ENCODE results near the gene AREL1.

AREL1 gene

DNA sequence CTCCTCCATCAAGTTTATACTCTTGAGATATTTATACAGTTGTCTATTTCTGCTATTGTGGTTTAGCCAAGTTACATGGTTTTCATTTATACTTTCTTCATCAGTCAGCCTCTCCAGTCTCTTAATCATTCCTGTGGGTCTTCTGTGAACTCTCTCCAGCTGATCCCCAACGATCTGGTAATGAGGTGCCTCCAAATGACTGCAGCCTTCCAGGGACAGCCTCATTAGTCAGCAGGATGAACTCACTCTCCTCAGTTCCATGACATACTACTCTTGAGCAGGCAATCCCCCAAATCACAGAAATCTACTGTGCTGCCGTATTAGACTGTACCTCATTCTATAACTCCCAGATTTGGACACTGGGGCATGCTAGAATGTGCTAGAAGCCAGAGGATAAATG, 15.3 kb downstream of the AREL1 start:
- WGBS, result 94% methylated on average over 2 of the region's 2 CpGs
- Histone ChIP-seq H3K36me3 (ENCODE audit: insufficient read depth, low read length) (0 out of 2 replicates have a peak, but pooled peaks cover 8% of the 10 kb centered on the region), H3K27me3 (ENCODE audit: insufficient read depth, low read length) (no peaks in the 10 kb centered on the region), H3K27ac (ENCODE audit: low read depth, low read length) (no peak overlapping the region), H3K4me1 (ENCODE audit: insufficient read depth, low read length) (no peaks in the 10 kb centered on the region), H3K9me3 (ENCODE audit: insufficient read depth, low read depth, low read length) (0 out of 2 replicates have a peak, but pooled peaks cover 4% of the 10 kb centered on the region), H3K4me3 (ENCODE audit: low read length) (no peak overlapping the region), H3K9ac (ENCODE audit: low read depth, low read length) (no peak overlapping the region)

DNA sequence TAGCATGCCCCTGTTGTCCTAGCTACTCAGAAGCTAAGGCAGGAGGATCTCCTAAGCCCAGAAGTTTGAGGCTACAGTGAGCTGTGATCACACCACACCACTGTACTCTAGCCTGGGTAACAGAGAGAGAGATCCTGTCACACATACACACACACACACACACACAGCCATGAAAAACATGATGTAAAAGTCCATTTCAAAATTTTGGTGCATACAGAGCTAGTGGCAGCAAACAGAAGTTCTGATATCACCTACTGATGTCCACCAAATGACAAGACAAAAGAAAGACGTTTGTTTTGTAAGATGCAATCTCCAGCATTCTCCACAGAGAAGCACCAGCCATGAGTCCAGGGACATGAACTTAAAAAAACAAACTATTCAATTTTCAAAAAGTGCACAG, 15.9 kb downstream of the AREL1 start:
- no peak overlapping the region for H3K27ac ChIP-seq (ENCODE audit: low read depth, low read length)
- H3K9me3 ChIP-seq (ENCODE audit: insufficient read depth, low read depth, low read length), result no peaks in the 10 kb centered on the region
- no peaks in the 10 kb centered on the region for H3K4me1 ChIP-seq (ENCODE audit: insufficient read depth, low read length)
- H3K27me3 ChIP-seq (ENCODE audit: insufficient read depth, low read length), result no peaks in the 10 kb centered on the region
- H3K36me3 ChIP-seq (ENCODE audit: insufficient read depth, low read length), result peaks cover 10% of the 10 kb centered on the region
- H3K9ac ChIP-seq (ENCODE audit: low read depth, low read length), result no peak overlapping the region
- 93% methylated on average over 1 of the region's 1 CpG for WGBS
- H3K4me3 ChIP-seq (ENCODE audit: low read length), result no peak overlapping the region

DNA sequence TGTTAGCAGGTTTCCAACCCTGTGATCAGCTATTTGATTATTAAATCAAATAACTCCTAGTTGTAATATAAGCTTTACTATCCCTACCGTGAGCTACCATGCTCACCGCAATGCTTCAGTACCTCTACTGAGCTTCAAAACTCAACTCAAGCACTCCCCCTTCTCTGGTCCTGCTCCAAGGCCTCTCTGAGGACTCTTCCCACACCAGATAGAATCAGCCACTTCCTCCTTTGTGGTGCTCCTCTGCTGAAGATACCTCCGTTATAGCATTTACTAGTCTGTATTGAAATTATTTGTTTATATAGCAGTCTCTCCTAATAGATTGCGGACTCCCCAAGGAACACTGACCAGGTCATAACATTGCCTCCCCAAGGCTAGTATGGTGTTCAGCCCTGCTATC, 17.5 kb downstream of the AREL1 start:
- peaks cover 26% of the 10 kb centered on the region for H3K36me3 ChIP-seq (ENCODE audit: insufficient read depth, low read length)
- no peak overlapping the region for H3K9ac ChIP-seq (ENCODE audit: low read depth, low read length)
- H3K4me1 ChIP-seq (ENCODE audit: insufficient read depth, low read length), result no peaks in the 10 kb centered on the region
- H3K27ac ChIP-seq (ENCODE audit: low read depth, low read length), result no peak overlapping the region
- no peaks in the 10 kb centered on the region for H3K9me3 ChIP-seq (ENCODE audit: insufficient read depth, low read depth, low read length)
- WGBS, result 93% methylated on average over 3 of the region's 4 CpGs
- no peak overlapping the region for H3K4me3 ChIP-seq (ENCODE audit: low read length)
- H3K27me3 ChIP-seq (ENCODE audit: insufficient read depth, low read length), result no peaks in the 10 kb centered on the region

DNA sequence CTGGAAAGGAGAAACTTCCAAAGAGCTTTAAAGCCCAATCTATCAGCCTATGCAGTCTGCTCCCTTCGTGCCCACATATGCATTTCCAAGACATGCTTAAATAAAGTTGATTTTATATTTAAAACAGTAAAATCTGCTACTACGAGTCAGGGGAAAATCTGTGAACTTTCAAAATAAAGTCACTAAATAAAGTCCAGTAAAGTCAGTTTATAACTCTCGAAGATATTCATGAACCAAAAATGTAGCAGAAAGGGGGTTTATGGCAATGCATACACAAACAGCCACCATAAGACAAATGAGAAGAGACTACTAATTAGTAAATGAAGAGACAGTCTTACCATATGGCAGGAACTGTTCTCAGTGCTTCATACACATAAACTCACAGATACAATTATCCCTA, 19.7 kb downstream of the AREL1 start:
- Histone ChIP-seq H3K36me3 (ENCODE audit: insufficient read depth, low read length) (peaks cover 42% of the 10 kb centered on the region), H3K9ac (ENCODE audit: low read depth, low read length) (no peak overlapping the region), H3K9me3 (ENCODE audit: insufficient read depth, low read depth, low read length) (no peaks in the 10 kb centered on the region), H3K27ac (ENCODE audit: low read depth, low read length) (no peak overlapping the region), H3K4me1 (ENCODE audit: insufficient read depth, low read length) (no peaks in the 10 kb centered on the region), H3K27me3 (ENCODE audit: insufficient read depth, low read length) (no peaks in the 10 kb centered on the region), H3K4me3 (ENCODE audit: low read length) (no peak overlapping the region)
- no CpG with 5 or more reads among the region's 3 CpGs for WGBS

DNA sequence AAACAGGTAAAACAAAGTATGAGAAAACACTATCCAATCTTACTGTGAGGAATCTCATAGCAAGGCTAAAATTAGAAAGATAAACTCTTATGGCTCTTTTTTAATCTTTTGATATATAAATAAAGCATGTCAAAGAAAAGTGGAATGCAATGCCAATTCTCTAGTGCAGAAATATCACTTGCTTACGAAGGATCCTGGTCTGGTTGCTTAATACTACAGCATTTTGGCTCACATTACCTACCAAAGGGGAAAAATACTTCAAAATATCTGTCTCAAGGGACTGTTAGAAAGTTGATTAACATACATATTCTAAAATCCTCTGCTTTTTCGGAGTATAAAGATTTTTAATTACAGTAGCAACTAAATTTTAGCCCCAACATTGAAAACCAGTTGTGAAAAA, 21.4 kb downstream of the AREL1 start:
- H3K9me3 ChIP-seq (ENCODE audit: insufficient read depth, low read depth, low read length), result no peaks in the 10 kb centered on the region
- H3K4me1 ChIP-seq (ENCODE audit: insufficient read depth, low read length), result peaks cover 1% of the 10 kb centered on the region; the same call in 1 of the 2 replicates
- no peak overlapping the region for H3K9ac ChIP-seq (ENCODE audit: low read depth, low read length)
- H3K27ac ChIP-seq (ENCODE audit: low read depth, low read length), result no peak overlapping the region
- WGBS, result 83% methylated on average over 1 of the region's 2 CpGs
- H3K27me3 ChIP-seq (ENCODE audit: insufficient read depth, low read length), result no peaks in the 10 kb centered on the region
- H3K36me3 ChIP-seq (ENCODE audit: insufficient read depth, low read length), result peaks cover 41% of the 10 kb centered on the region
- H3K4me3 ChIP-seq (ENCODE audit: low read length), result no peak overlapping the region

DNA sequence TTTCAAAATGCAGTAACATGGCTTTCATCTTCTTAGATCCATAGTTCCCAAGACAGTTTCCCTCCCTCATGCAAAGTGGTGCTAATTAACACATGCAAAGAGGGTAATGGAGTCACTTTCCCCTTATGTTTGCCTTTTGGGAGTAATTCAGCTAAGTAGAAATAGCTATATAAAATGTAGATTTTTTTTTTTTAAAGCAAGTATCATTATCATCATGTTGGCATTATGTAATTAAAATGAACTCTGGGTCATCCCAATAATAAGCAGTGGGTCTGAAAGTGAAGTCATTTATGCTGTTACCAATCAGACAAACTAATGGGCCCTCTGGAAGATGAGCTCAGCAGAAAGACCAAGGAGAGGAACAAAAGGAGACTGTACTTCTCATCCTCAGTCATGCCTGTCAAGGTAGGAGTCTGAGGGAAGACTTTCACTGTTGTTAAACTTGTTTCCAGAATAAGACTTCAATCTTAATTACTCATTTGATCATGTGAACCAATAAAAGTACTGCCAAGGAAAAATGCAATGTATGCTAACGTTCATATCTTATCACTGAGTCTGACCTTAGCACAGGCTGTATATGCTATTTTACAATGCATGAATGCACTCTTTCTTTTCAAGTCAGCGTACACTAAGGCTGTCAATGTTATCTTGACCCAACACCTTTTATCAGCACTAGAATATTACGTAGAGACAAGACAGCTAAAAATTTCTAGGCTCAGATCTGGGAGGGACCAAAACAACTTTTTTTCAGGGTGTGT, 26.8 kb downstream of the AREL1 start:
- Histone ChIP-seq H3K36me3 (ENCODE audit: insufficient read depth, low read length) (peaks cover 73% of the 10 kb centered on the region), H3K4me3 (ENCODE audit: low read length) (no peak overlapping the region), H3K27me3 (ENCODE audit: insufficient read depth, low read length) (no peaks in the 10 kb centered on the region), H3K9ac (ENCODE audit: low read depth, low read length) (no peak overlapping the region), H3K4me1 (ENCODE audit: insufficient read depth, low read length) (peaks cover 17% of the 10 kb centered on the region), H3K9me3 (ENCODE audit: insufficient read depth, low read depth, low read length) (no peaks in the 10 kb centered on the region), H3K27ac (ENCODE audit: low read depth, low read length) (no peak overlapping the region)
- WGBS, result 92% methylated on average over 3 of the region's 3 CpGs

DNA sequence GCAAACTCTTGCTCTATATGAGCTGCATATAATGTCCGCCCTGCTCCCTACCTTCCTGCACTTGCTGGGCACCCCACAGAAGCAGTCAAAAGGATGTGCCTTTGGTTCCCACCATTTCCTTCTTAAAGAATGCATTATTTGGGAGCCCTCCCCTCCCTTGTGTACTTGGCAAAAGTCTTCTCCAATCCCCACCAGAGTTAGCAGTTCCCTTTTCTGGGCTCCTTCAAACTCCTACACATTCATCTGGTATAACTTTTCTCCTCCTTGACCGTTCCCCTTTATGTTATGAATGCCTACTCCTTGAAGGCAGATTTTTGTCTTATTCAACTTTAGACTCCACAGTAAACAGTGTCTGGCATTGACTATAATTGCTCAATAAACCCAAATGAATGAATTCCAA, 27.8 kb downstream of the AREL1 start:
- no peak overlapping the region for H3K9ac ChIP-seq (ENCODE audit: low read depth, low read length)
- H3K27ac ChIP-seq (ENCODE audit: low read depth, low read length), result no peak overlapping the region
- no peaks in the 10 kb centered on the region for H3K27me3 ChIP-seq (ENCODE audit: insufficient read depth, low read length)
- H3K36me3 ChIP-seq (ENCODE audit: insufficient read depth, low read length), result peaks cover 71% of the 10 kb centered on the region
- 90% methylated on average over 2 of the region's 2 CpGs for WGBS
- no peaks in the 10 kb centered on the region for H3K9me3 ChIP-seq (ENCODE audit: insufficient read depth, low read depth, low read length)
- no peak overlapping the region for H3K4me3 ChIP-seq (ENCODE audit: low read length)
- peaks cover 17% of the 10 kb centered on the region for H3K4me1 ChIP-seq (ENCODE audit: insufficient read depth, low read length)

DNA sequence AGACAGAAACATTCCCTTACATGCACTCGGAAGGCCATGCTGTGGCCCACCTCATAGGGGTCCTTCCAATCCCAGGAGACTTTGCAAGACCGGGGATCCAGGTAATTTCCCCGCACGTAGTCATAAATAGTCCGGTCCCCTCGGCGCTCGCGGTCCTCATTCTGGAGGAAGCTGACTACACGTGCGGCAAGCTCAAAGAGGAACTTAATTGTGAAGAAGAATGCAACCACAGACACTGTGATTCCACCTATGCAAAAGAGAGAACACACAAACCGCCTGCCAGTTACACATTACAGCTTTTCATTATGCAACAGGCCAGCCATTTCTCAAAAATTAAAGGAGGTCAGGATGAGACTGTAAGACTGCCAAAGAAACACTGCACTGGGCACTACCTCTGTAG, 28.4 kb downstream of the AREL1 start:
- Histone ChIP-seq H3K4me3 (ENCODE audit: low read length) (no peak overlapping the region), H3K27me3 (ENCODE audit: insufficient read depth, low read length) (no peaks in the 10 kb centered on the region), H3K4me1 (ENCODE audit: insufficient read depth, low read length) (peaks cover 17% of the 10 kb centered on the region), H3K27ac (ENCODE audit: low read depth, low read length) (no peak overlapping the region), H3K9ac (ENCODE audit: low read depth, low read length) (no peak overlapping the region), H3K36me3 (ENCODE audit: insufficient read depth, low read length) (peaks cover 67% of the 10 kb centered on the region), H3K9me3 (ENCODE audit: insufficient read depth, low read depth, low read length) (no peaks in the 10 kb centered on the region)
- WGBS, result 97% methylated on average over 12 of the region's 12 CpGs

DNA sequence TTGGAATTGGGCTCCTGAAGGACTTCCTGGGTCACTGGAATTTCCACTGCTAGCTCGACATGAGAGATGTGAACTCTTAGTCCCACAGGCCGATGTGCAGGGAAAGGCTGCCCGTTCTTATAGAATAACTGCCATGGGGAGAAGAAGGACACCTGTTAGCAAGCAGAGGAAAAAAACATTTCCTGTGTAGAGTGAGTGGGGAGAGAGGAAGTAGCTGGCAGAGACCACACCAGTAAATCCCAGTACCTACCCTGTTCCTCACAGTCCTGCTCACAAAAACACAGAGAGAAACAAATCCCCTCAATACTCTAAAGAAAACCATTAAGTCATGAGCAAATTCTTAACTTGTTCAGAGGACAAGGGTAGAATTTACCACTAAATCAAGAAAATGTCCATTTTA, 29.5 kb downstream of the AREL1 start:
- Histone ChIP-seq H3K4me3 (ENCODE audit: low read length) (no peak overlapping the region), H3K4me1 (ENCODE audit: insufficient read depth, low read length) (peaks cover 17% of the 10 kb centered on the region), H3K27ac (ENCODE audit: low read depth, low read length) (no peak overlapping the region), H3K36me3 (ENCODE audit: insufficient read depth, low read length) (peaks cover 61% of the 10 kb centered on the region), H3K9ac (ENCODE audit: low read depth, low read length) (no peak overlapping the region), H3K27me3 (ENCODE audit: insufficient read depth, low read length) (no peaks in the 10 kb centered on the region), H3K9me3 (ENCODE audit: insufficient read depth, low read depth, low read length) (no peaks in the 10 kb centered on the region)
- 93% methylated on average over 3 of the region's 3 CpGs for WGBS

DNA sequence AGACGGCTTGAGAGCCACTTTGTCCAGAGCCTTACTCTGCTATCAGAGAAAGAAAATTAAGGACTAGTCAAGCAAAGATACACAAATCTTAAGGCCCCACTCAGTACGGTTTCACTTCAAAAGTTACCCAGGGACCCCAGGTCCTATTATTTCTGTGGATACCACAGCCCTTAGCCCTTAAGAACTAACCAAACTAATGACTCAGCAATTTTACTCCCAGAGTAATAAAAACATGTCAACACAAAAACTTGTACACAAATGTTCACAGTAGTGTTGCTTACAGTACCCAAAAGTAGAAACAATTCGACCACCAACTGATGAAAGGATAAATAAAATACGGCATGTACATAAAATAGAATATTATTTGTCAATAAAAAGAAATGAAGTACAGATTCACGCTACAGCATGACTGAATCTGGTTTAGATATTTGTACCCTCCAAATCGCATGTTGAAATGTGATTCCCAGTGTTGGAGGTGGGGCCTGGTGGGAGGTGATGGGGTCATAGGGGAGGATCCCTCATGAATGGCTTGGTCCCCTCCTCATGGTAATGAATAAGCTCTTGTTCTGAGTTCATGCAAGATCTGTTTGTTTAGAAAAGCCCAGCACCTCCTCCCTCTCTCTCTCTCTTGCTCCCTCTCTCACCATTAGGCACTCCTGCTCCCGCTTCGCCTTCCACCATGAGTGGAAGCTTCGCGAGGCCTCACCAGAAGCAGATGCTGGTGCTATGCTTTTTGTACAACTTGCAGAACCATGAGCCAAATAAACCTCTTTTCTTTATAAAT, 30.5 kb downstream of the AREL1 start:
- Histone ChIP-seq H3K4me1 (ENCODE audit: insufficient read depth, low read length) (peaks cover 17% of the 10 kb centered on the region), H3K27ac (ENCODE audit: low read depth, low read length) (no peak overlapping the region), H3K9me3 (ENCODE audit: insufficient read depth, low read depth, low read length) (no peaks in the 10 kb centered on the region), H3K36me3 (ENCODE audit: insufficient read depth, low read length) (peaks cover 61% of the 10 kb centered on the region), H3K9ac (ENCODE audit: low read depth, low read length) (no peak overlapping the region), H3K27me3 (ENCODE audit: insufficient read depth, low read length) (no peaks in the 10 kb centered on the region), H3K4me3 (ENCODE audit: low read length) (no peak overlapping the region)
- 92% methylated on average over 9 of the region's 10 CpGs for WGBS

DNA sequence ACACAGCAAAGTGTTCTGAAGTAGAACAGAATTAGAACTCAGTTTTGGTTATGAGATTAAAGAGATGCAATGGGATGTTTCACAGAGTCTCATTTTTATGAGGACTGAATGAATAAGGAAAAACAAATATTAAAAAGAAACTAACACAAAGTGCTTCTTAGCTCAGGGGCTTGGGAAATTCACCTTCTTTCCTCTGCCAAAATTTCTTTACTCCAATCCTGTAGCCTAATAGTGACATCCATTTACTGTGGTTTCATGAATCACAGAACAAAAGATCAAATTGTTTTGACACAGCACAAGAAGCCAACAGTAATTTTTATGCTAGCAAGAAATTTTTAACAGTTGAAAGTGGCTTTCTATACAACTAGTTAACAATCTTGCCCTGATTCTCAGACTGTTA, 37.7 kb downstream of the AREL1 start:
- H3K4me3 ChIP-seq (ENCODE audit: low read length), result no peak overlapping the region
- H3K4me1 ChIP-seq (ENCODE audit: insufficient read depth, low read length), result no peaks in the 10 kb centered on the region
- H3K36me3 ChIP-seq (ENCODE audit: insufficient read depth, low read length), result peaks cover 70% of the 10 kb centered on the region
- H3K27ac ChIP-seq (ENCODE audit: low read depth, low read length), result no peak overlapping the region
- H3K9ac ChIP-seq (ENCODE audit: low read depth, low read length), result no peak overlapping the region
- no peaks in the 10 kb centered on the region for H3K27me3 ChIP-seq (ENCODE audit: insufficient read depth, low read length)
- H3K9me3 ChIP-seq (ENCODE audit: insufficient read depth, low read depth, low read length), result no peaks in the 10 kb centered on the region

Data from HUES64 (cell line).